GM19043 (cell line): ENCODE results near the gene LRP10.
"Not testable (repeated sequence)": the region's sequence is repeated elsewhere in the genome, so short reads cannot be mapped to it uniquely, and the experiment has no call there.

Source experiments
- ATAC-seq: cut with Tn5 transposase; IDR thresholded peaks from one replicate; pipeline ENCODE4 v1.9.1; 2021; ENCODE audit warnings: low read depth; ENCODE audit not compliant: unreplicated experiment

The LRP10 gene

GRCh38 chr14:22843123-22843925, 28.2 kb upstream of the LRP10 start:
- no peak for ATAC-seq

- no peak for ATAC-seq
Measured at GRCh38 chr14:22844221-22845102, 27.1 kb upstream of the LRP10 start.

- no peak for ATAC-seq
Measured at GRCh38 chr14:22845103-22845394, 26.5 kb upstream of the LRP10 start.

GRCh38 chr14:22845821-22846625, 25.5 kb upstream of the LRP10 start:
- no peak for ATAC-seq

GRCh38 chr14:22846811-22847307, 24.7 kb upstream of the LRP10 start:
- no peak for ATAC-seq

- ATAC-seq, result no peak
Measured at GRCh38 chr14:22847661-22848341, 23.7 kb upstream of the LRP10 start.

- ATAC-seq, result no peak
Measured at GRCh38 chr14:22848351-22849164, 23.0 kb upstream of the LRP10 start.

- no peak for ATAC-seq
Measured at GRCh38 chr14:22849212-22849819, 22.2 kb upstream of the LRP10 start.

GRCh38 chr14:22850944-22851764, 20.4 kb upstream of the LRP10 start:
- no peak for ATAC-seq

GRCh38 chr14:22852178-22852577, 19.4 kb upstream of the LRP10 start:
- not testable (repeated sequence) for ATAC-seq

GRCh38 chr14:22852599-22852939, 19.0 kb upstream of the LRP10 start:
- ATAC-seq, result no peak

GRCh38 chr14:22852940-22853767, 18.4 kb upstream of the LRP10 start:
- no peak for ATAC-seq

GRCh38 chr14:22854296-22854695, 17.2 kb upstream of the LRP10 start:
- not testable (repeated sequence) for ATAC-seq

- ATAC-seq, result no peak
Measured at GRCh38 chr14:22854963-22855724, 16.4 kb upstream of the LRP10 start.

- no peak for ATAC-seq
Measured at GRCh38 chr14:22856428-22856827, 15.1 kb upstream of the LRP10 start.

- ATAC-seq, result not testable (repeated sequence)
Measured at GRCh38 chr14:22860377-22860776, 11.2 kb upstream of the LRP10 start.

GRCh38 chr14:22861651-22862050, 9.9 kb upstream of the LRP10 start:
- no peak for ATAC-seq
